Eye (tissue), 1 donor: ENCODE measurements around the gene VPS9D1.

Experiments used
- DNase-seq: peaks from one replicate; pipeline ENCODE4 v3.0.0-alpha.2; 2015

The VPS9D1 gene

DNA sequence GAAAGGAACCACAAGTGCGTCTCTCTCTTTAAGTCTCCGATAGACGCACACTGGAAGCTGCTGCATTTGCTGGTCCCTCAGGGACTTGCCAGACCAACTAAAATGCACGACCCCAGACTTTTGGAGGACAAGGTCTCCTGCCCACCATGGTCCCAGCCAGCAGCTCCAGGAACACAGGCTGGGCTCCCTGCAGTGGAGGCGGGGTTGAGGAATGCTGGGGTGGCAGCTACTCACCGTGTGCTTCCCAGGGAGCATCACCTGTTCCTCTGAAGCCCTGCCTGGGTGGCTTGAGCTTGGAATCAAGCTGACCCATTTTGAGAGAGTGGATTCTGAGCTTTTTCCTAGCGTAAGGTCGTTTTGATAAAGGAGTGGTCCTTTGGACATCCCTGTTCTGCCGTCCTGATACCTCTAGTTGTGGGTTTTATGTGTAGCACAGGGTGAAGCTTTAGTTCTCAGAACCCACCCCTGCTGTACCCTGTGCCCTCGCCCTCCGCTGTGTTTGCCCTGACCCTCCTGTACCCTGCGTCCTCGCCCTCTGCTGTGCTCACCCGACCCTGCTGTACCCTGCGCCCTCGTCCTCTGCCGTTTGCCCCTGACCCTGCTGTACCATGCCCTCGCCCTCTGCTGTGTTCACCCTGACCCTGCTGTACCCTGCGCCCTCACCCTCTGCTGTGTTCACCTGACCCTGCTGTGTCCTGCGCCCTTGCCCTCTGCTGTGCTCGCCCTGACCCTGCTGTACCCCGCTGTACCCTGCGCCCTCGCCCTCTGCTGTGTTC is 11.6 kb upstream of the VPS9D1 start:
- DNase-seq = no peak

DNA sequence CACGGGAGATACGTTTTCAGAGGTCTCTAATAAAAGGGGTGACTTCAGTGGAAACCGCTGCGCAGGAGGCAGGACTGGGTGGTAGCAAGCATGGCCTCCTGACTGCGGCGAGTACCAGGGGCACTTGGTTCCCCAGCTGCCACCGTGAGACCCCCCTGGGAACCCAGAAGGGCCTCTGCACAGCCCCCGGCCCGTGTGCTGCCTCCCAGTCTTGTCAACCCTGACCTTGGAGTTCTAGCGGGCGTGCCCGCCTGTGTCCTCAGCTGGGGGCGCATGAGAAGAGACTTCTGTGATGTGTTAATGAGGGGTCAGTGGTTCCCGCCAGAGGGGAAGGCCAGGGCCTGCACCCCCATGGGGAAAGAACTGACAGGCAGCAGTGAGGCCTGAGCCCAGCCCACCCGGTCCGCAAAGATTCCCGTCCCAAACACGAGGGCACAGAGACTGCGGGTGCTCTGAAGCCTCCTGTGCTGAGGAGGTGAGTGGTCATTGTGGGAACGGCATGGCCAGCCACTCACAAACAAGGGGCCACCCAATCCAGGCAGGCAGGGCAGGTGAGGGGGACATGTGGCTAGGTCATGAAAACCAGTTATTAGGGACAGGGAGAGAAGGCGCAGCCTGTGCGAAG is 10.0 kb upstream of the VPS9D1 start:
- no peak for DNase-seq

DNA sequence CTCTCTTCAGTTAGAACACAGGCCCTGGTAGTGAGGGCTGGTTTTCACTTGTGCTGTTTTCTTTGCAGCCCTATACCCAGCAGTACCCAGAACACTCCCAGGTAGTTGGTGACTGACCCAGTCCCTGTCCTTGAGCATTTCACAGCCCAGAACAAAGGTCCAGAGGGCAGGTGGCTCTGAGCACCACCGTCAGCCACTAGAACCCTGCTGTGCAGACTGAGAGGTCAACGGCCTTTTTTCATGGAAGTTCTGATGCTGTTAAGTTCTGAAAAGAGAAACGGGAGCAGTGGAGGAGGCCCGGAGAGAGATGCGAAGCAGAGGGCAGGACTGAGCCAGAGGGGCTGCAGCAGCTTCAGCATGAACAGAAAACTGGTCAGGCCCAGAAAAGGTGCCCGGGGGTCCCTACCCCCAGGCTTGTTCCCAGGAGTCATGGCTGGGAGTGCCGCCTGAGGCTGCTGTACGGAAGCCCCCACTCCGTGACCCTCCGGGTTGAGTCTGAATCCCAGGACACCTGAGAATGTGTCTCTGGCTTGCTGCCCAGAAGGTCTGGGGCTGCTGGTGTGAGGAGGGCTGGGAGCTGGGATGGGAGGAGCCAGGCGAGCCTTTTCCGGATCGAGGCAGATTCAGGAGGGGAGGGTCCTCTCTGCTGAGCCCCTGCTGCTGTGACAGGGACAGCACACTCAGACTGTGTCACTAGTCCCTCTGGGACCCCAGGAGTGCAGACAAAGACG is 9.3 kb upstream of the VPS9D1 start:
- peak; percentile 28 for DNase-seq

DNA sequence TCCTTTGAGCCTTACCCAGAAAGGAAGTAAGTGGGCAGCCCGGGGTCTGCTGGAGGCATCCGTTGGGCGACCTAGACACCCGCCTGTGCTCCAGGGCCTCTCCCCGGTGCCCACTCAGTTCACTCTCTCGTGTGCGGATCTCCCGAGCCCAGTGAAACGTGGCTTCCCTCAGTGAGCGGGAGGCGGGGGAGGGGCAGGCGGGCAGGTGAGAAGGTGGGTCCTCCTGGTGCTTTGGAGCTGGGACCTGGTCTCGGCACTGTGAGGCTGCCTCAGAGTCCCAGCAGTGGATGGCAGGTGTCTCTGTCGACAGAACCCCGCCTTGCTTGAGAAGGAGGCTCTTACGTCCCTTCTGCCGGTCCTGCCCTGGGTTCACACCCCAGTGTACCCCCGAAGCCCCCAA is 8.6 kb upstream of the VPS9D1 start:
- DNase-seq = no peak

DNA sequence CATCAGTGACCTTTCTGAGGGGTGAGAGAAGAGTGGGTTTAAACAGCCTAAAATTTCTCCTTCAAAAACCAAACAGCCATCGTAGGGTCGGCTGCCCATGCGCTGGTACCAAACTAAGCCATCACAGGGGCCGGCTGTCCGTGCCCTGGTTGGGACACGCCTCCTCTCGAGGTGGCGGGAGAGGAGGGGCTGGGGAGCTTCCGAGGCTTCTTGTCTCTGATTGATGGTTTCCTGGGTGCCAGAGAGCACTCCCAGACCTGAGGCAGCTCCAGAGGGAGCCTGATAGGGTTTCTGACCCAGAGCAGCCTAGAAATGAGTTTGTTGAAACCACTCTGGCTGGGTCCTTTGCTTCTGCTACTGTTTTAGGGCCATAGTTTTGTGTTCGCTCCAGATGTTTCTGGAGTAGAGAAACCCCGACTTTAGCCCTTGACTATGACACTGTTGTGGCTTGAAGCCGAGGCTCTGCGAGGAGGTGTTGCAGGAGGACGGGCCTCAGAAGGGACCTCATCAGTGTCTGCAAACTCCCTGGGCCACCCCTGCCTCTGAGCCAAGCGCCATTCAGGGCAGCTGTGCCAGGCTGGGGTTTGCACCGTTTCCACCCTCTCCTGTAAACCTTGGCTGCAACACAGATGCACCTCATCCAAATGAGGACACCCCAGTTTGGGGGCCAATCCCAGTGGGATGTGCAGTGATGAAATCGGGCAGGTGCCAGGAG is 6.9 kb upstream of the VPS9D1 start:
- no peak for DNase-seq

DNA sequence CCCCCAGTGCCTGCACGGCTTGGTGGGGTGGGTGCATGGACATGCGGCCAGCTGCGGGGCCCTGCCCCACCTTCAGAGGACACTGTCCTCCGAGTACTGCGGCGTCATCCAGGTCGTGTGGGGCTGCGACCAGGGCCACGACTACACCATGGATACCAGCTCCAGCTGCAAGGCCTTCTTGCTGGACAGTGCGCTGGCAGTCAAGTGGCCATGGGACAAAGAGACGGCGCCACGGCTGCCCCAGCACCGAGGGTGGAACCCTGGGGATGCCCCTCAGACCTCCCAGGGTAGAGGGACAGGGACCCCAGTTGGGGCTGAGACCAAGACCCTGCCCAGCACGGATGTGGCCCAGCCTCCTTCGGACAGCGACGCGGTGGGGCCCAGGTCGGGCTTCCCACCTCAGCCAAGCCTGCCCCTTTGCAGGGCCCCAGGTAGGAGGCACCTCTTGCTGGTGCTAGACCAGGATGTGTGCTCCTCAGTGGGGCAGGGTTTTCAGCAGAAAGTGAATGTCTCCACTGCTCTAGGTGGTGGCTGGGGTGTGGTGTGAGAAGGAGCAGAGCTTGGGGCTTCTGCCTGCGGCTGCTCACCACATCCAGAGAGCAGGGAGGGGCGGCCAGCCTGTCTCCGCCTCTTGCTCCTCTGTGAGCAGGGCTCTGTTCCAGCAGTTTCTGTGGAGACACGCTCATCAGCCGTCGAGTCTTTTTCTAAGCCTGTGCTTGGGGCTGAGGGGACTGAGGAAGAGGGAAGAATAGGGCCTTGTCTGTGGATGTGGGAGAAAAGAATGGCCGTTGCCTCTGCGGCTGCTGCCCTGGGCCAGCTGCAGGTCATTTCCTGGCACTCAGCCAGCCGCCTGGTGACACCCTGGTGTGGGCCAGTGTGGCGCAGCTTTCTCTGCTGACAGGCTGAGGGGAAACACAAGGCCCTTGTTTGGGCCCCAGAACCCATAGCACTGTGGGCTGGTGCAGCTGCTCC is 2.9 kb upstream of the VPS9D1 start:
- no peak for DNase-seq

DNA sequence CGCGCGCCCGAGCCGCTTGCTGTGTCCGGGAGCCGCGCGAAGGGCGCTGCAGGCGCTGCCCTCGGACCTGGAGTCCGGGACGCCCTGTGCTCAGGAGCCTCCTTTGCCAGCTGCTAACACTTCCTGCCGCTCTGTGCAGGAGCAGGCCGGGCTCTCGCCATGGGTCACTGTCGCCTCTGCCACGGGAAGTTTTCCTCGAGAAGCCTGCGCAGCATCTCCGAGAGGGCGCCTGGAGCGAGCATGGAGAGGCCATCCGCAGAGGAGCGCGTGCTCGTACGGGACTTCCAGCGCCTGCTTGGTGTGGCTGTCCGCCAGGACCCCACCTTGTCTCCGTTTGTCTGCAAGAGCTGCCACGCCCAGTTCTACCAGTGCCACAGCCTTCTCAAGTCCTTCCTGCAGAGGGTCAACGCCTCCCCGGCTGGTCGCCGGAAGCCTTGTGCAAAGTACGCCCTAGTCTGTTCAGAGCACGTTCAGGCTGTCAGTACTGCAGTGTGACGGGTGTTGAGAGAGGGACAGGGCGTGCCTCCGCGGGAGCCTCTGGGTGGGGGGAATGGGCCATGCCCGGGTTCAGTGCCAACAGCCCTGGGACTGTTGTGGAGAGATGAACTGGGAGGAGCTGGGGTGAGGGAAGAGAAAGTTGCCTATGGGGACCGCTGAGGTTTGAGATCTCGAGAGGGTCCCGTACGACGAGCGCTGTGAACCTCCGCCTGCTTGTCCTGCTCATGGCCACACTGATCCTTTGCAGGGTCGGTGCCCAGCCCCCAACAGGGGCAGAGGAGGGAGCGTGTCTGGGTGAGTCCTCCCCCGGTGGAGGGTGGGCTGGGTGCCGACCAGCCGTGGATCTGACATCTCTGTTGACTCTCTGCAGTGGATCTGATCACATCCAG is 1.9 kb upstream of the VPS9D1 start:
- peak; percentile 37 for DNase-seq

DNA sequence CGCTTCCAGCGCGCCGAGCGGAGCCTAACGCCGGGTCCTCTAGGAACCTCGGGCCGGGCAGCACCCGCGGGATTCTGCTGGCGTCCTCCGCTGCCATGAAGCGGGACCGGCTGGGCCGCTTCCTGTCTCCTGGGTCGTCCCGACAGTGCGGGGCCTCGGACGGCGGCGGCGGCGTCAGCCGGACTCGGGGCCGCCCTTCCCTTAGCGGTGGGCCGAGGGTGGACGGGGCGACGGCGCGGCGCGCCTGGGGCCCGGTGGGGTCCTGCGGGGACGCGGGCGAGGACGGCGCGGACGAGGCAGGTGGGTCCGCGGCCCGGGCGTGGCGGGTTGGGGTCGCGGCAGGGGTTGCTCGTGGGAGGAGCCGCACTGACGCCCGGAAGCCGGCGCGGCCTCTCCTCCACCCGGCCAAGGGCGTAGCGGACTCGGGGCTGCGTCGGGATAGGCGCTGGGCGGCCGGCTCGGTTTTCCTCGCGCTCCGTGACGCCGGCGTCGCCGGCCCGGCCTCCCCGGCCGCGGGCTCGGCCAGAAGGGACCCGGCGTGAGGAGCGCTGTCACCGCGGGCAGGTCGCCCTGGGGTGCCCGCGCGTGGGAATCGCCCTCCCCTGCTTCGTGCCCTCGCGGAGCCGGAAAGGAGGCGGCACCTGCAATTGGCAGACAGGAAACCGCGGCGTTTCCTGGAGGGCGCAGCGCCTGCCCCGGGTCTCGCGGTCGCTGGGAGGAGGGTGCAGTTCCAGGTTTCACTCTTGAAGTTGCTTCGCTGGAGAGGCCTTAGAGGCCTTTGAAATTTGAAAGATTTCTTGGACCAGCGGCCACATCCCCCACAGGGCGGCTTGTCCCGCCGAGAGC is 1.1 kb upstream of the VPS9D1 start:
- DNase-seq = peak; percentile 38

DNA sequence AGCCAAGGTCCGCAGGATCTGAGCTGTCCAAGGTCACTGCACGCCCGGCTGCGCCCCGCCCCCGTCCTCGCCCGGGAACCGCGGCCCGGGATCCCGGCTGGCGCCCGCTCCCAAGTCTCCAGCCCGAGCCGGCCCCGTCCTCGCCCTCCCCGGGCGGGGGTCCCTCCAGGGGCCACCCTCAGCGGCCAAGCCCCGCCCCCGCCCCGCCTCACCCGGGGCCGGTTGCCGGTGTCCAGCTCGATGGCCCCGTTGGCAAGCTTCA is 216 bp downstream of the VPS9D1 start:
- DNase-seq = peak; percentile 79

DNA sequence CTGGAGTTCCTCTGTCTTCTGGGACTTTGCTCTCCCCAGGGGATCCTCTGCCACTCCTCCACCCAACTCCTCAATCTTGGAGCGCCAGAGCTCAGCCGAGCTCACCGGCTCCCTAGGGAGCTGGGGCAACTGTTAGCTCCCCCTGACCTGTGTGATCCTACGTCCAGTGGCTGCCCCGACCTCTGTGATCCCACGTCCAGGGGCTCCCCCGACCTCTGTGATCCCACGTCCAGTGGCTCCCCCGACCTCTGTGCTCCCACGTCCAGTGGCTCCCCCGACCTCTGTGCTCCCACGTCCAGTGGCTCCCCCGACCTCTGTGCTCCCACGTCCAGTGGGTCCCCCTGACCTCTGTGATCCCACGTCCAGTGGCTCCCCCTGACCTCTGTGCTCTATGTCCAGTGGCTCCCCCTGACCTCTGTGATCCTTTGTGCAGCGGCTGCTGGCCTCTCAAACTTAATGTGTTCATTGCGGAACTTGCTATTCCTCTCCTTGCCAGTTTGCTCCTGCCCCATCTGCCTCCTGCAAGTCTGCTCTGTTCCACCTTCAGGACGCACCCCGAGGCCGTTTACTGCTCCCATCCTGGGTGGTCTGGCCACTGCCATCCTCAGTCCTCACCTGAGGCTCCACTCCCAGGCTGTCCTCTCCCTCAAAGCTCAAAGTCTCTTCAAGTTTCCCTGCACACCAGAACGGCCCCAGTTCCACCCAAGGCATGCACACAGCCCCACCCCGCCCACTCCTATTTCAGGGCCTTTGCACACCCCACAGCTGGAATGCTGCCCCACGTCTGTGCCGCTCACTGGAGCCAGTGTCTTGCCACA is 2.8 kb downstream of the VPS9D1 start:
- DNase-seq = no peak

DNA sequence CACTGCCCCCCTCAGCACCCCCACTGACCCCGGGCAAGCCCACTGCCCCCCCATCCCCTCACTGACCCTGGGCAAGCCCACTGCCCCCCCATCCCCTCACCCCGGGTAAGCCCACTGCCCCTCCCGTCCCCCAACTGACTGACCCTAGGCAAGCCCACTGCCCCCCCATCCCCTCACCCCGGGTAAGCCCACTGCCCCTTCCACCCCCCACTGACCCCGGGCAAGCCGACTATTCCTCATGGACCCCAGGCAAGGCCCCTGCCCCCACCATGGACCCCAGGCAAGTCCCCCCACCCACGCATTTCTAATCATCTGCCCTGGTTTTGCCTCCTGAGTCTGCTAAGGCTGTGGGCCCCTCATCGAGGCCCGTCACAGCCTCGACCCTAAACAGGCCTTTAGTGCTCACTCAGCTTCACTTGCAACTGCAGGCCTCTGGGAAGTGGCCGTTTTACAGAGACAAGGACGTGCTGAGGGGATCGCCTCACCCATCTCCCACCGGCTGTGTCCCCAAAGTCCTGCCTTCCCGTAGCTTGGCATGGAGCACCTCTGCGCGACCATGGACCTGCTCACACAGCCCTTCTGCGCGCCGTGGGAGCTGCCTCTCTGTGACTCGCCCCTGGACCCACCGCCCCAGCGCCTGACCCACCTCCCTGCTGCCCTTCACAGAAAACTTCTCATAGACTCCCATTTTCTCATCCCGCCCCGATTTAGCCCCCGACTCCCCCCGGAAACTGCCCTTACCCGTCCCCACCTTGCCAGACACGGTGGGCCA is 3.6 kb downstream of the VPS9D1 start:
- no peak for DNase-seq

DNA sequence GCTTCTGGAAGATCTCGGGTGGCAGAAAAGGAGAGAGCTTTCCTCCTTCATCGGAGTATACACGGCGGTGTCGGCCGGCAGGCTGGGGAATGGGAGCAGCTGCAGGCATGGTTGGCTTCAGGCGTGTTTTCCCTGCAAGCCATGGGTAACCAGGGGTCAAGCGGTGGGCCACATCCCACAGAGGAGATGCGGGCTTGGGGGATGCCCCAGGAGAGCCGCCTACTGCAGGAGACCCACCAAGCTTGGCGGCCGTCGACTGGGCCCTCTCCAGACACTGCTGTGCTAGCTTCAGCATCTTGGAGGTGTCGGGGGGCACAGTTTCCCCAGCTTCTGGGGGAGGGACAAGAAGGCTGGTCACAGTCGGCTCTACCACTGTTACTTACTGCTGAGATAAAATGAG is 4.2 kb downstream of the VPS9D1 start:
- no peak for DNase-seq

DNA sequence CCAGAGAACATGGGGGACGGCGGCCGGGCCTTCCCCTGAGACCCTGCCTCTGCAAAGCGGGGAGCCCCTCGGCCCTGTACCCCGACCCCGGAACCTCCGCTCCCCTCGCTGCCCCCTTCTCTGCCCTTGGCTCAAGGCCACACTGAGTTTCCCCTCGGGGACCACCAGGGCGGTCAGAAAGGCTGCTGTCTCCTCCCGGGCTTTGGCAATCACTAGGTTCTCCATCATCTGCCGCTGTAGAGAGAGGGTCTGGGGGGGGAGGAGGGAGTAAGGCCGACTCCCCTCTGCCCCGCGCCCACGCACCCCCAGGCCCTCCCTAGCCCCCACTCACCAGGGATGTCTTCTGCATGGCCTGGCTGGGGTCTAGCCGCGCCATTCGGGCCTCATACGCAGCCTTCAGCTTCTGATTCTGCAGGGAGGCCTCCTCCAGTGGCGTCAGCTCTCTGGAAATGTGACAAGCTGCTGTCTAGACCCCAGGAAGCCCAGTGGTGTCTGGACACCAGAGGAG is 8.4 kb downstream of the VPS9D1 start:
- DNase-seq = no peak

DNA sequence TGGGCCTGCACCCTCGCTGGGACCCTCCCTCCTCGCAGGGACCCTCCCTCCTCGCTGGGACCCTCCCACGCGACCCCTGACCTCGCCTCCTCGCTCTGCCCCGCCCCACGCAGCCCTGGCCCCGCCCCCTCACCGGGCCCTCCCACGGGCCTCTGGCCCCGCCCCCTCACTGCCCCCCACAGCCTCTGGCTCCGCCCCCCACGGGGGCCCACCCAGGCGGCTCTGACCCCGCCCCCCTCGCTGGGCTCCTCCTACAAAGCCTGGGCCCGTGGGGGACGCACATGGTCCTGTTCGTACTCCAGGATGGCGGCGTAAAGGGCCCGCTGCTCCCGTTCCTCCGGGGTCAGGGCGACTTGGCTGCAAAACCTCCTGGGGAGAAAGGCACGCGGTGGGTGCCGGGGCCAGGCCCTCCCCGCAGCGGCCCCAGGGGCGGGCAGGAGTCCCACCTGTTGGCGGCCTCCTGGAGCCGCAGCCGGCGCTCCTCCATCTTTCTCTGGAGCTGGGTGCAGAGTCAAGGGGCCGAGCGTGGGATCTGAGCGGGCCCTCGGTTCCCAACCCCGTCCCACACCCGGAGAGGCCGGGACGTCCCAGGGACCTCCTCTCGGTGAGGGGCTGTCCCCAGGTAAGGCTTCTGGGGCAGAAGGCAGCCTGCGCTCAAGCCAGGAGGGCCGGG is 9.0 kb downstream of the VPS9D1 start:
- DNase-seq = peak; percentile 80

DNA sequence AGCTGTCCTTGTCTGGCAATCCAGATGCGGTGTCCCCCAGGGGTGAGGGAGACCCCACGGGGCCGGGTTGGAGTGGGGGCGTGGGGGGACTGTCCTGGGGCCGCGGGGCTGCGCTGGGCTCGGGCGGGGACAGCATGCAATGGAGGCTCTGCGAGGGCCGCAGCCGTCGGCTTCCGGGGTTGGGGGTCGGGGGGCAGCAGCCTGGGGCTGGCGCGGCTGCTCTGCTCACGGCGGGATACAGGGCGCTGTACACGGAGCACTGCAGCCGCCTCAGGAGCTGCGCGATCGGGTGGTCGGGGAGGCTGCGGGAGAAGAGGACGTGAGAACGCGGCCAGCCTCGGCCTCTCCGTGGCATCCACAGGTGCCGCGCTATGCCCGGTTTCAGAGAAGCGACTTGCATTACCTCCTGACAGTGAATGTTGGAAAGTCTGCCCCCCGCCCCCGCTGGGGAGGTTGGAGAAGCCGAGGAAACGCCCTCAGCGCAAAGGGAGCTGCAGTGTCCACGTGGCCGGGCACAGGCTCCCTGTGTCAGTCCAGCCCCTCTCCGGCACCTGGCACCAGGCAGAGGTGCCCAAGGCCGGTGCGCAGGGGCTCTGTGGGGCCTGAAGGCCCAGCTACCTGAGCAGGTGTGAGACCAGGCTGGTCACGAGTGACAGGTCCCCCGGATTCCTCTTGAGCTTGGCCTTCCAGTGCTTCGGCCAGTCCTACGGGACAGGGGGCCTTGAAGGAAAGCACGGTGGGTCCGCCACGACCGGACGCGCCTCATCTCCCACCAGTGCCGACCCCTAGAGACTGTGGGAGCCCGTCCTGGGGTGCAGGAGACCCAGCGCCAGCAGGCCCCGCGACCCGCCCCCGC is 9.8 kb downstream of the VPS9D1 start:
- DNase-seq = no peak

DNA sequence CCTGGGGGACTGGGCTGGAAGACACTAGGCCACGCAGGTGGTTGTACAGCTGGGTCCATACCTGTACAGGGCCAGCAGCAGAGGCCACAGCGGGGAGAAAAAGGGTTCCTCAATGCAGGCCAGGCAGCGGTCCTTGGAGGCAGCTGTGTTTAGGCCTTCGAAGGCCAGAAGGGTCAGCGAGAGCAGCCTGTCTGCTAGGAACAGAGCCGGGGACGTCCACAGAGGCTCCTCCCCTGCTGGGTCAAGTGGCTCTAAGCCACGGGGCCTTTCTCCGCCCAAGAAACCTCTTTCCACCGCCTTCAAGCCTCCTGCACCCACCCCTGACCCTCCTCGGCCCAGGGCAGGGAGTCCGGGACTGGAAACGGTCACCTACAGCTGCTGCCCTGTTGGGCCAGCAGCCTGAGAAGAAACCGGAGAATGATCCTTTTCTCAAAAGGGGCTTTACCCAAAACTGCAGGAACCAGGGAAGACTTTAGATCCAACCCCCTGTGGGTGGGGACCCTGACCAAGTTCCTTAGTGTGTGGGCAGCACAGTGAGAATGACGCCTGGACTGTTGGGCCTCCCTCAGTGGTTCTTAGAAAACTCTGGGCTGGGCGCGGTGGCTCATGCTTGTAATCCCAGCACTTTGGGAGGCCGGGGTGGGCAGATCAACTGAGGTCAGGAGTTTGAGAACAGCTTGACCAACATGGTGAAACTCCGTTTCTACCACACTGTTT is 10.8 kb downstream of the VPS9D1 start:
- no peak for DNase-seq
